KMS-11 (cell line): ENCODE data around the gene SUSD2.

Experiments
- H2AFZ ChIP-seq: fragments of 200-600 bp; sonication (generic); 2 replicates; pipeline ENCODE4 v1.6.1; 2016; ENCODE audit warnings: antibody characterized with exemption, mixed run types, low read depth
- H3K27ac ChIP-seq: fragments of 200-600 bp; sonication (generic); 2 replicates; pipeline ENCODE4 v1.6.1; 2016; ENCODE audit warnings: mild to moderate bottlenecking, mixed run types
- H3K27me3 ChIP-seq: fragments of 200-600 bp; sonication (generic); 2 replicates; pipeline ENCODE4 v1.6.1; 2017; ENCODE audit warnings: mild to moderate bottlenecking, low read depth, mixed run types, moderate library complexity; ENCODE audit not compliant: insufficient read depth
- H3K36me3 ChIP-seq: fragments of 200-600 bp; sonication (generic); 2 replicates; pipeline ENCODE4 v1.6.1; 2017; ENCODE audit warnings: mild to moderate bottlenecking, mixed run types; ENCODE audit not compliant: insufficient read depth
- H3K4me1 ChIP-seq: fragments of 200-600 bp; sonication (generic); 2 replicates; pipeline ENCODE4 v1.6.1; 2016; ENCODE audit warnings: mild to moderate bottlenecking, low read depth, mixed run types; ENCODE audit not compliant: poor library complexity, severe bottlenecking
- H3K4me2 ChIP-seq: fragments of 200-600 bp; sonication (generic); 2 replicates; pipeline ENCODE4 v1.7.0; 2016; ENCODE audit warnings: mild to moderate bottlenecking, mixed run types
- H3K4me3 ChIP-seq: fragments of 200-600 bp; sonication (generic); IDR thresholded peaks from 2 replicates; pipeline ENCODE4 v1.6.1; 2017; ENCODE audit warnings: low read depth, low read length, mixed read lengths; ENCODE audit not compliant: insufficient read depth
- H3K79me2 ChIP-seq: fragments of 200-600 bp; sonication (generic); 2 replicates; pipeline ENCODE4 v1.6.1; 2016; ENCODE audit warnings: low read depth, mixed run types; ENCODE audit not compliant: insufficient read depth
- H3K9ac ChIP-seq: fragments of 200-600 bp; sonication (generic); 2 replicates; pipeline ENCODE4 v1.6.1; 2016; ENCODE audit warnings: mild to moderate bottlenecking, mixed run types
- H4K20me1 ChIP-seq: fragments of 200-600 bp; sonication (generic); 2 replicates; pipeline ENCODE4 v1.6.1; 2016; ENCODE audit warnings: mild to moderate bottlenecking, mixed run types; ENCODE audit not compliant: insufficient read depth
- CTCF ChIP-seq: fragments of 200-600 bp; sonication (generic); conservative IDR thresholded peaks from 2 replicates; pipeline ENCODE4 v1.6.1; 2017; ENCODE audit warnings: low read depth, mild to moderate bottlenecking, antibody characterized with exemption, low read length, moderate library complexity, mixed read lengths

SUSD2 gene

DNA sequence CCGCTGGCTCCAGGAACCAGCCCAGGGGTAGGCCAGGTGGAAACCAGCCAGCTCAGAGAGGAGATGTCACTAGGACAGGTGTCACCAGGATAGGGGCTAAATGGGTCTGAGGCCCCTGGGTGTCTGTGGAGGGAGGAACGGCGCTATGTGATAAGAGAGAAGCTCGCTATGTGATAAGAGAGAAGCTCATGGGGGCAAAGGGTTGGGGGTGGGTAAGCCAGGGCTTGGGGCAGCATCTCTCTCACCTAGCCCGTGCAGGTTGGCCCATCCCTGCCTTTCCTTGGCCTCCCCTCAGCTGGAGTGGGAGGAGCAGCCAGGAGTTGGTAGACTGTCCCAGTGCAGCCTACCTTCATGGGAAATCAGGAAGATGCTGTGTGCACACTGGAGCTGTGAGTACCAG, 26.5 kb upstream of the SUSD2 start:
- Histone ChIP-seq H3K4me3 (no peak overlapping the region), H3K36me3 (no peaks in the 10 kb centered on the region), H3K9ac (no peak overlapping the region; the same call in 1 of the 2 replicates), H2AFZ (no peak overlapping the region), H3K27me3 (no peaks in the 10 kb centered on the region), H3K4me2 (peak overlapping the region; percentile 76; the same call in 1 of the 2 replicates), H3K79me2 (no peaks in the 10 kb centered on the region), H4K20me1 (no peaks in the 10 kb centered on the region), H3K27ac (no peak overlapping the region), H3K4me1 (peaks cover 28% of the 10 kb centered on the region)
- no peak for TF ChIP-seq CTCF

GRCh38 chr22:24155627-24156140, 25.6 kb upstream of the SUSD2 start:
- H3K27ac ChIP-seq: peak overlapping the region; percentile 50; the same call in 1 of the 2 replicates
- H3K27me3 ChIP-seq: no peaks in the 10 kb centered on the region
- no peaks in the 10 kb centered on the region for H3K79me2 ChIP-seq
- no peaks in the 10 kb centered on the region for H3K36me3 ChIP-seq
- H2AFZ ChIP-seq: peak overlapping the region; percentile 78
- peak overlapping the region; percentile 76 for H3K4me2 ChIP-seq
- peak overlapping the region; percentile 53; the same call in 1 of the 2 replicates for H3K9ac ChIP-seq
- H3K4me1 ChIP-seq: peaks cover 28% of the 10 kb centered on the region
- H4K20me1 ChIP-seq: no peaks in the 10 kb centered on the region
- peak; percentile 69 for TF ChIP-seq CTCF
- H3K4me3 ChIP-seq: no peak overlapping the region

- H3K27ac ChIP-seq: peak overlapping the region; percentile 50
- no peaks in the 10 kb centered on the region for H4K20me1 ChIP-seq
- H3K36me3 ChIP-seq: no peaks in the 10 kb centered on the region
- H2AFZ ChIP-seq: peak overlapping the region; percentile 78
- H3K4me2 ChIP-seq: peak overlapping the region; percentile 76
- no peak for TF ChIP-seq CTCF
- H3K27me3 ChIP-seq: no peaks in the 10 kb centered on the region
- H3K4me1 ChIP-seq: peaks cover 28% of the 10 kb centered on the region
- peak overlapping the region; percentile 53; the same call in 1 of the 2 replicates for H3K9ac ChIP-seq
- no peaks in the 10 kb centered on the region for H3K79me2 ChIP-seq
- no peak overlapping the region for H3K4me3 ChIP-seq
Measured at GRCh38 chr22:24156141-24156912, 25.0 kb upstream of the SUSD2 start.

GRCh38 chr22:24156913-24157821, 24.1 kb upstream of the SUSD2 start:
- Histone ChIP-seq H2AFZ (peak overlapping the region; percentile 78), H4K20me1 (no peaks in the 10 kb centered on the region), H3K4me1 (peaks cover 28% of the 10 kb centered on the region), H3K4me3 (no peak overlapping the region), H3K27ac (peak overlapping the region; percentile 50; the same call in 1 of the 2 replicates), H3K9ac (peak overlapping the region; percentile 53; the same call in 1 of the 2 replicates), H3K36me3 (no peaks in the 10 kb centered on the region), H3K79me2 (no peaks in the 10 kb centered on the region), H3K27me3 (no peaks in the 10 kb centered on the region), H3K4me2 (peak overlapping the region; percentile 76)
- peak; percentile 86 for TF ChIP-seq CTCF
